NOMO-1 treated with dmso at 0.1 percent for 144 hours (cell line): ENCODE measurements around the gene SLC26A3.
"Not testable (repeated sequence)": the region's sequence is repeated elsewhere in the genome, so short reads cannot be mapped to it uniquely, and the experiment has no call there.

Experiments used
- DNase-seq: peaks from one replicate; lab custom pipeline; 2025; ENCODE audit not compliant: unreplicated experiment; lab: John Stamatoyannopoulos, UW

Gene SLC26A3

GRCh38 chr7:107803009-107803610, at the start of gene SLC26A3:
Gene SLC26A3 (minus strand): TSS chr7:107803223. CDS start chr7:107794509, 8,714 bp downstream.
- no peak for DNase-seq

- no peak for DNase-seq
These were observed 47.6 kb upstream of the SLC26A3 start for GRCh38 chr7:107850643-107851042.

- no peak for DNase-seq
These were observed 47.2 kb upstream of the SLC26A3 start for GRCh38 chr7:107850216-107850615.

GRCh38 chr7:107848211-107848610, 45.2 kb upstream of the SLC26A3 start:
- DNase-seq: not testable (repeated sequence)

GRCh38 chr7:107847836-107848175, 44.8 kb upstream of the SLC26A3 start:
- not testable (repeated sequence) for DNase-seq

- no peak for DNase-seq
These were observed 44.3 kb upstream of the SLC26A3 start for GRCh38 chr7:107847168-107847835.

- peak; percentile 1 for DNase-seq
These were observed 43.3 kb upstream of the SLC26A3 start for GRCh38 chr7:107846324-107846723.

GRCh38 chr7:107843184-107843583, 40.2 kb upstream of the SLC26A3 start:
- no peak for DNase-seq

- no peak for DNase-seq
These were observed 39.2 kb upstream of the SLC26A3 start for GRCh38 chr7:107842213-107842612.

GRCh38 chr7:107838816-107839565, 36.0 kb upstream of the SLC26A3 start:
- no peak for DNase-seq

- DNase-seq: no peak
These were observed 35.1 kb upstream of the SLC26A3 start for GRCh38 chr7:107838024-107838601.

GRCh38 chr7:107837145-107837512, 34.1 kb upstream of the SLC26A3 start:
- no peak for DNase-seq

GRCh38 chr7:107836237-107837144, 33.5 kb upstream of the SLC26A3 start:
- DNase-seq: no peak

- no peak for DNase-seq
These were observed 31.4 kb upstream of the SLC26A3 start for GRCh38 chr7:107834401-107834800.

GRCh38 chr7:107833684-107834106, 30.7 kb upstream of the SLC26A3 start:
- no peak for DNase-seq

GRCh38 chr7:107830420-107830819, 27.4 kb upstream of the SLC26A3 start:
- DNase-seq: no peak

- DNase-seq: no peak
These were observed 25.5 kb upstream of the SLC26A3 start for GRCh38 chr7:107828540-107828939.

- DNase-seq: no peak
These were observed 24.5 kb upstream of the SLC26A3 start for GRCh38 chr7:107827501-107827900.

GRCh38 chr7:107826451-107826850, 23.4 kb upstream of the SLC26A3 start:
- DNase-seq: no peak

GRCh38 chr7:107824858-107825257, 21.8 kb upstream of the SLC26A3 start:
- no peak for DNase-seq

GRCh38 chr7:107818622-107819021, 15.6 kb upstream of the SLC26A3 start:
- no peak for DNase-seq
